Hepatocyte (in vitro differentiated cells): ENCODE data around the gene DSE. TPM values are rescaled to one million over a fixed set of nuclear protein-coding genes. Genes with fewer than 3 reads are reported as not detected.

Experiments used
- DNase-seq: peaks from one replicate; pipeline ENCODE4 v3.0.0-alpha.2; 2016; ENCODE audit warnings: low spot score
- H2AFZ ChIP-seq: fragments of 200-600 bp; sonication (generic); 2 replicates; pipeline ENCODE4 v1.6.0; 2016; ENCODE audit warnings: antibody characterized with exemption, mild to moderate bottlenecking
- H3K27ac ChIP-seq: fragments of 200-600 bp; sonication (generic); 2 replicates; pipeline ENCODE4 v1.5.1; 2016; ENCODE audit warnings: mild to moderate bottlenecking
- H3K27me3 ChIP-seq: fragments of 200-600 bp; sonication (generic); 2 replicates; pipeline ENCODE4 v1.6.1; 2016
- H3K36me3 ChIP-seq: fragments of 200-600 bp; sonication (generic); replicated peaks from 2 replicates; pipeline ENCODE4 v1.5.1; 2016; ENCODE audit warnings: low read depth; ENCODE audit not compliant: insufficient read depth
- H3K4me1 ChIP-seq: fragments of 200-600 bp; sonication (generic); 2 replicates; pipeline ENCODE4 v1.5.1; 2016; ENCODE audit warnings: mild to moderate bottlenecking, moderate library complexity; ENCODE audit not compliant: insufficient read depth
- H3K4me2 ChIP-seq: fragments of 200-600 bp; sonication (generic); 2 replicates; pipeline ENCODE4 v1.6.0; 2016
- H3K4me3 ChIP-seq: fragments of 200-600 bp; sonication (generic); 2 replicates; pipeline ENCODE4 v1.5.1; 2016; ENCODE audit warnings: mild to moderate bottlenecking
- H3K79me2 ChIP-seq: fragments of 200-600 bp; sonication (generic); 2 replicates; pipeline ENCODE4 v1.6.0; 2017; ENCODE audit warnings: mild to moderate bottlenecking
- H3K9me2 ChIP-seq: fragments of 200-600 bp; sonication (generic); replicated peaks from 2 replicates; pipeline ENCODE4 v1.6.0; 2017; ENCODE audit warnings: mild to moderate bottlenecking; ENCODE audit not compliant: insufficient read depth
- H3K9me3 ChIP-seq: fragments of 200-600 bp; sonication (generic); 2 replicates; pipeline ENCODE4 v1.5.1; 2016; ENCODE audit warnings: low read depth, mild to moderate bottlenecking
- H4K20me1 ChIP-seq: fragments of 200-600 bp; sonication (generic); 2 replicates; pipeline ENCODE4 v1.6.0; 2016; ENCODE audit warnings: mild to moderate bottlenecking; ENCODE audit not compliant: insufficient read depth, poor library complexity, severe bottlenecking
- CTCF ChIP-seq: fragments of 200-600 bp; sonication (generic); IDR thresholded peaks from 2 replicates; pipeline ENCODE4 v1.5.1; 2016; ENCODE audit warnings: antibody characterized with exemption, mild to moderate bottlenecking; ENCODE audit not compliant: poor library complexity
- EZH2 ChIP-seq: fragments of 200-600 bp; sonication (generic); IDR thresholded peaks from 2 replicates; pipeline ENCODE4 v1.6.1; 2016; ENCODE audit warnings: antibody characterized with exemption, mild to moderate bottlenecking, borderline replicate concordance
- EZH2phosphoT487 ChIP-seq: fragments of 200-600 bp; sonication (generic); IDR thresholded peaks from one replicate; pipeline ENCODE4 v1.6.1; 2018; ENCODE audit warnings: antibody characterized with exemption, mild to moderate bottlenecking, low read depth, moderate library complexity; ENCODE audit not compliant: unreplicated experiment, severe bottlenecking
- WGBS: methylation state at CpG from one replicate; pipeline ENCODE4 v1.1.6; 2016; ENCODE audit warnings: low lambda C conversion rate; ENCODE audit errors: missing lambda C conversion rate; 5-methylcytosine and 5-hydroxymethylcytosine counted together
- polyA plus RNA-seq: library from polyadenylated mRNA; unstranded; fragments of >200 nt; fragmentation: Nextera tagmentation; extraction: Ambion mirVana; gene quantifications from 2 replicates; pipeline ENCODE4 v1.2.1, GENCODE V29; 2016
- total RNA-seq: library from RNA; depleted of rRNA; stranded (reverse); fragments of >200 nt; gene quantifications from 2 replicates; pipeline ENCODE4 v1.2.3, GENCODE V29; 2014

Gene DSE
- total and polyA plus RNA-seq, 2 experiments from 2014 or later = 19.9 to 45.0 TPM

- TF ChIP-seq EZH2phosphoT487 (no peak), EZH2 (no peak), CTCF (no peak)
- H2AFZ ChIP-seq = no peak overlapping the region
- H3K4me3 ChIP-seq = no peak overlapping the region
- peaks cover 29% of the 10 kb centered on the region for H3K27me3 ChIP-seq
- H3K27ac ChIP-seq = no peak overlapping the region
- H3K36me3 ChIP-seq = no peaks in the 10 kb centered on the region
- no peak overlapping the region for H3K4me2 ChIP-seq
- peaks cover 5% of the 10 kb centered on the region for H3K4me1 ChIP-seq
- WGBS = 92% methylated on average over 5 of the region's 5 CpGs
- no peaks in the 10 kb centered on the region for H4K20me1 ChIP-seq
- H3K9me3 ChIP-seq = no peaks in the 10 kb centered on the region
- DNase-seq = no peak
- H3K9me2 ChIP-seq = no peaks in the 10 kb centered on the region
- H3K79me2 ChIP-seq = no peaks in the 10 kb centered on the region
Observed at GRCh38 chr6:116465246-116465645, 94.5 kb downstream of the DSE start.

GRCh38 chr6:116467096-116467495 is 96.3 kb downstream of the DSE start:
- Histone ChIP-seq H3K4me3 (no peak overlapping the region), H3K4me1 (peaks cover 7% of the 10 kb centered on the region), H3K79me2 (no peaks in the 10 kb centered on the region), H3K4me2 (no peak overlapping the region), H3K36me3 (no peaks in the 10 kb centered on the region), H4K20me1 (no peaks in the 10 kb centered on the region), H3K9me2 (no peaks in the 10 kb centered on the region), H3K27ac (no peak overlapping the region), H3K27me3 (peaks cover 17% of the 10 kb centered on the region), H2AFZ (no peak overlapping the region), H3K9me3 (no peaks in the 10 kb centered on the region)
- 96% methylated on average over 1 of the region's 1 CpG for WGBS
- no peak for DNase-seq
- TF ChIP-seq CTCF (no peak), EZH2 (no peak), EZH2phosphoT487 (no peak)

GRCh38 chr6:116467514-116467913 is 96.8 kb downstream of the DSE start:
- Histone ChIP-seq H3K27me3 (peaks cover 14% of the 10 kb centered on the region), H3K9me3 (no peaks in the 10 kb centered on the region), H3K4me1 (peaks cover 5% of the 10 kb centered on the region), H2AFZ (no peak overlapping the region), H3K9me2 (no peaks in the 10 kb centered on the region), H3K27ac (no peak overlapping the region), H3K79me2 (no peaks in the 10 kb centered on the region), H3K4me2 (no peak overlapping the region), H4K20me1 (no peaks in the 10 kb centered on the region), H3K36me3 (no peaks in the 10 kb centered on the region), H3K4me3 (no peak overlapping the region)
- no peak for TF ChIP-seq CTCF
- no peak for TF ChIP-seq EZH2phosphoT487
- TF ChIP-seq EZH2 = no peak
- DNase-seq = no peak

- H3K4me2 ChIP-seq = no peak overlapping the region
- H3K79me2 ChIP-seq = no peaks in the 10 kb centered on the region
- no peak overlapping the region for H2AFZ ChIP-seq
- peaks cover 4% of the 10 kb centered on the region for H3K4me1 ChIP-seq
- H3K4me3 ChIP-seq = no peak overlapping the region
- no peaks in the 10 kb centered on the region for H3K36me3 ChIP-seq
- no peaks in the 10 kb centered on the region for H3K9me3 ChIP-seq
- peaks cover 7% of the 10 kb centered on the region for H3K27me3 ChIP-seq
- WGBS = 72% methylated on average over 1 of the region's 1 CpG
- H3K27ac ChIP-seq = no peak overlapping the region
- no peaks in the 10 kb centered on the region for H4K20me1 ChIP-seq
- TF ChIP-seq CTCF = no peak
- no peak for TF ChIP-seq EZH2
- no peak for TF ChIP-seq EZH2phosphoT487
- H3K9me2 ChIP-seq = no peaks in the 10 kb centered on the region
- DNase-seq = no peak
Observed at GRCh38 chr6:116468293-116468692, 97.5 kb downstream of the DSE start.
